Heart left ventricle (tissue), 16 donors: ENCODE measurements around the gene CELF2. TPM values are rescaled to one million over a fixed set of nuclear protein-coding genes. Genes with fewer than 3 reads are reported as not detected.
A peak's percentile ranks its signal among the peaks of the same experiment; 100 is the strongest.

Experiments used
- ATAC-seq, 4 donors: fragments of 200-7000 bp; cut with Tn5 transposase; one replicate each; pipeline ENCODE4 v1.9.1; 2020 to 2022; ENCODE audit warnings: moderate library complexity in 4 of 4, mild to moderate bottlenecking in 3 of 4, moderate number of reproducible peaks in 1 of 4
- DNase-seq, 5 donors: peaks; one replicate each; pipeline ENCODE4 v3.0.0-alpha.2; 2020
- H3K27ac ChIP-seq, 12 donors: fragments of 200-600 bp; sonication (generic) in 4 of 12; one replicate each; pipeline versions ENCODE4 v1.5.0 to v1.8.0; 2016 to 2022; ENCODE audit warnings: mild to moderate bottlenecking in 2 of 12
- H3K27me3 ChIP-seq, 9 donors: fragments of 200-600 bp; sonication (generic) in 2 of 9; one replicate each; pipeline versions ENCODE4 v1.5.1 to v1.8.0; 2016 to 2022; ENCODE audit warnings: mild to moderate bottlenecking in 3 of 9
- H3K36me3 ChIP-seq, 9 donors: fragments of 200-600 bp; sonication (generic) in 2 of 9; one replicate each; pipeline versions ENCODE4 v1.5.0 to v1.8.0; 2018 to 2022; ENCODE audit warnings: mild to moderate bottlenecking in 2 of 9
- H3K4me1 ChIP-seq, 12 donors: fragments of 200-600 bp; sonication (generic) in 4 of 12; one replicate each; pipeline versions ENCODE4 v1.5.0 to v1.8.0; 2016 to 2022; ENCODE audit warnings: mild to moderate bottlenecking in 3 of 12
- H3K4me3 ChIP-seq, 12 donors: fragments of 200-600 bp; sonication (generic) in 4 of 12; one replicate each; pipeline versions ENCODE4 v1.5.0 to v1.8.0; 2017 to 2022; ENCODE audit warnings: mild to moderate bottlenecking in 9 of 12, moderate library complexity in 4 of 12
- H3K9me3 ChIP-seq, 12 donors: fragments of 200-600 bp; sonication (generic) in 4 of 12; one replicate each; pipeline versions ENCODE4 v1.5.0 to v1.8.0; 2016 to 2022; ENCODE audit warnings: mild to moderate bottlenecking in 1 of 12
- POLR2A ChIP-seq, 2 donors: fragments of 450-650 bp; IDR thresholded peaks; one replicate each; pipeline ENCODE4 v1.6.1; 2017; ENCODE audit warnings: antibody characterized with exemption in 2 of 2, mild to moderate bottlenecking in 2 of 2, moderate library complexity in 2 of 2
- WGBS, 4 donors: extraction: QIAGEN DNeasy Blood & Tissue Kit in 2 of 4; methylation state at CpG; one replicate each; pipeline versions ENCODE4 v1.1.5 to v1.1.7; 2013 to 2018; 5-methylcytosine and 5-hydroxymethylcytosine counted together
- intact Hi-C, 10 donors: fragments of 100-400 bp; cut with DNase I; formaldehyde crosslinking; loops; one replicate each; pipeline versions ENCODE4 v1.11.1 to v1.14.2; 2022
- polyA plus RNA-seq, 2 donors: library from polyadenylated mRNA; stranded (reverse); fragments of 200-250 nt; gene quantifications; one replicate each; pipeline ENCODE4 v1.2.3, GENCODE V29; 2013
- total RNA-seq, 9 donors: library from RNA; depleted of rRNA in 2 of 9; stranded (reverse); fragments of >200 nt in 2 of 9; fragmentation: NEBNext Ultra II Directional in 3 of 9; extraction: Animal tissue kit (Norgen Biotek cat#: 25700) in 3 of 9; gene quantifications; one replicate each; pipeline versions ENCODE4 v1.1.0 to v1.2.4, GENCODE V29; 2016 to 2023
- TF ChIP-seq, protein P1 (sequence below), 12 donors: fragments of 200-600 bp; sonication (generic) in 4 of 12; IDR thresholded peaks; one replicate each; pipeline versions ENCODE4 v1.5.0 to v1.8.0; 2018 to 2022; ENCODE audit warnings: antibody characterized with exemption in 12 of 12, mild to moderate bottlenecking in 5 of 12
- donor health status: ischemic (EF 13 %, LVEDD 7.1; RV severe dilation, severe dysfunction).
- donor health status: healthy with polysubstance abuse.
- donor health status: DM: no; HTN: yes; CAD: no.
- donor health status: DM: no; HTN: no; CAD: no.
- donor health status: ischemic (EF 25% LVEDD 6.9; RV normal size, moderate dysfunction).
- donor health status: ischemic (EF 25% LVEDD 5.7; RV mildly dilated, moderate dysfunction).
- donor health status: healthy.
- donor health status: DM: yes; HTN: yes; CAD: no.
- donor health status: ischemic (EF 35%, LVEDD 5.7; RV mildly dilated, moderate dysfunction).
- donor health status: nonischemic (EF 11% LVEDD 7.7; RV severe dilation, severe dysfunction).
- donor health status: DM: yes; HTN: yes; CAD: no.
- donor health status: PGD.
- donor health status: ischemic (EF 29% LVEDD 5.4; RV normal size, mild dysfunction).
- donor health status: nonischemic (EF 23%, LVEDD 6.1; RV moderate dilation, normal function).

CELF2 gene
- total and polyA plus RNA-seq, 11 donors: 14.2 to 103 (median 67.1) TPM

DNA sequence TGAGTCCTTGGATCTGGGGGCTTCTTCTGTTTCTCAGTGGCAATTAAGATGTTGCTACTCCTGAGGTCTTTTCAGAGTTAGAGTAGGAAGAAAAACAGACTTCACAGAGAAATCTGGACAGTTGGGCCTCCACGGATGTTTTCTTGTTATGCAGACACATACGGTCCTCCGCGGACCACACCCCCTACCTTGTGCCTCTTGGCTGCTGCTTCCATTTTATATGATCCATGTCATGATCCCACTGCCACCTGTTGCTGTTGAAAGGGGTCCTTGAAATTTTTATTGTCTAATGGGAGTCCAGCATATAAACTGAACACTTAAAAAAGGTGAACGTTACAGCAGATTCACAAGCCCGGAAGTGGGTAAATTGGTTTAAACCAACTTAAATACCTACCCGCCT is 8.3 kb downstream of the CELF2 start:
- Histone ChIP-seq H3K4me3 (no peak overlapping the region), H3K9me3 (no peaks in the 10 kb centered on the region), H3K4me1 (peaks cover 0 to 76% (median 28%) of the 10 kb centered on the region in 12 donors), H3K27ac (peak overlapping the region in 3 of 12 donors; percentile 10 to 52 (median 23)), H3K27me3 (peaks cover 0 to 3% (median 0%) of the 10 kb centered on the region in 9 donors), H3K36me3 (no peaks in the 10 kb centered on the region)
- TF ChIP-seq, protein P1, sequence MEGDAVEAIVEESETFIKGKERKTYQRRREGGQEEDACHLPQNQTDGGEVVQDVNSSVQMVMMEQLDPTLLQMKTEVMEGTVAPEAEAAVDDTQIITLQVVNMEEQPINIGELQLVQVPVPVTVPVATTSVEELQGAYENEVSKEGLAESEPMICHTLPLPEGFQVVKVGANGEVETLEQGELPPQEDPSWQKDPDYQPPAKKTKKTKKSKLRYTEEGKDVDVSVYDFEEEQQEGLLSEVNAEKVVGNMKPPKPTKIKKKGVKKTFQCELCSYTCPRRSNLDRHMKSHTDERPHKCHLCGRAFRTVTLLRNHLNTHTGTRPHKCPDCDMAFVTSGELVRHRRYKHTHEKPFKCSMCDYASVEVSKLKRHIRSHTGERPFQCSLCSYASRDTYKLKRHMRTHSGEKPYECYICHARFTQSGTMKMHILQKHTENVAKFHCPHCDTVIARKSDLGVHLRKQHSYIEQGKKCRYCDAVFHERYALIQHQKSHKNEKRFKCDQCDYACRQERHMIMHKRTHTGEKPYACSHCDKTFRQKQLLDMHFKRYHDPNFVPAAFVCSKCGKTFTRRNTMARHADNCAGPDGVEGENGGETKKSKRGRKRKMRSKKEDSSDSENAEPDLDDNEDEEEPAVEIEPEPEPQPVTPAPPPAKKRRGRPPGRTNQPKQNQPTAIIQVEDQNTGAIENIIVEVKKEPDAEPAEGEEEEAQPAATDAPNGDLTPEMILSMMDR (IDR thresholded peaks at IDR 0.05): no peak
- no peak for TF ChIP-seq POLR2A (IDR thresholded peaks at IDR 0.05)
- 69 to 80% (median 74%) methylated on average over 7 of the region's 7 CpGs for WGBS, 4 donors
- ATAC-seq (no peak), DNase-seq (no peak)
- intact Hi-C loops: loop anchor here in 6 of 10 donors (5.0 to 10.0 kb wide), 4 partner anchors 139 to 249 kb away; no protein-coding TSS in a partner anchor

DNA sequence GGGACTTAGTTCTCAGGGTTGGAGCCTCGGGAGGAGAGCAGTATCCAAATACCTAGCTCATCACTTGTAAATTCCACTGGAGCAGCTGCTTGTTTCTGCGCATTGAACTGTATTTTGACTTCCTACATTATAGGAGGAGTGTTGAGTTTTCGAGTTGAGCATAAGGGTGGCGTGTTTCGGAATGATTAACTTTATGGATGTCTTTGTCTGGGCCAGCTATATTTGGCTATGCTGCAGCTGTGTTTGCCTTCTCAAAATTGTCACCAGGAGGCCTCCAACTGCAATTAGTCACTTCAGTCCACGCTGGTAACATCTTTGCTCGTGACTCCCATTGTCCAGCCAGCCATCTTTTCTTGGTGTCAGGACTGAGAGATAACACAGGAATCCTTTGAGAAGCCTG is 9.1 kb downstream of the CELF2 start:
- H3K4me1 ChIP-seq: peaks cover 0 to 75% (median 24%) of the 10 kb centered on the region in 12 donors
- WGBS, 4 donors: 49 to 53% (median 51%) methylated on average over 7 of the region's 7 CpGs
- peak; percentile 16 to 60 (median 48) for ATAC-seq
- intact Hi-C loops: loop anchor here in 6 of 10 donors (5.0 to 10.0 kb wide), 4 partner anchors 138 to 248 kb away; no protein-coding TSS in a partner anchor
- no peaks in the 10 kb centered on the region for H3K9me3 ChIP-seq
- no peak for TF ChIP-seq POLR2A (IDR thresholded peaks at IDR 0.05)
- TF ChIP-seq, protein P1 (IDR thresholded peaks at IDR 0.05): peak in 1 of 12 donors; percentile 25
- H3K36me3 ChIP-seq: no peaks in the 10 kb centered on the region
- H3K27me3 ChIP-seq: peaks cover 0 to 3% (median 0%) of the 10 kb centered on the region in 9 donors
- H3K27ac ChIP-seq: peak overlapping the region in 9 of 12 donors; percentile 10 to 53 (median 31)
- no peak overlapping the region for H3K4me3 ChIP-seq
- no peak for DNase-seq

DNA sequence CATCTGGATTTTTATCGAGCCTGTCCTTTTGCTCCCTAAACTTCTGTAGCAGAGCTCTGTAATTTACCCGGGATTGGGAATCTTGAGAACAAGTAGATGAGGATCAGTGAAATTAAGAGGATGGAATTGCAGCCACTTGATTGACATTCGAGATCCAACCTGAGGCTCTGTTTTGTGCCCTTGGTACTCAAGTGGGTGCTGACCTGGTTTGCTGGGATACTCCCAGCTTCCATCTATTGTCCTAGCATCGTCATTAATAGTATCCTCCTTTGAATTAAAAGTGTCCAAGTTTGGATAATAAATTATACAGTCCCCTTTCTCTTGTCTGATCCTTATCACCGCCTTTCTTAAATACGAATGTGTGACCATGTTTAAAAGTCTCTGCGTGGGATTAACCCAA is 17.1 kb downstream of the CELF2 start:
- intact Hi-C loops: loop anchor here in 3 of 10 donors (5.0 to 10.0 kb wide), 3 partner anchors 133 to 800 kb away; no protein-coding TSS in a partner anchor
- WGBS, 4 donors: 49 to 57% (median 50%) methylated on average over 7 of the region's 7 CpGs
- Histone ChIP-seq H3K4me3 (no peak overlapping the region), H3K9me3 (no peaks in the 10 kb centered on the region), H3K27me3 (no peaks in the 10 kb centered on the region), H3K36me3 (no peaks in the 10 kb centered on the region), H3K4me1 (peaks cover 7 to 63% (median 34%) of the 10 kb centered on the region in 12 donors), H3K27ac (peak overlapping the region in 11 of 12 donors; percentile 50 to 88 (median 68))
- ATAC-seq (peak in 2 of 4 donors; percentile 25 to 56), DNase-seq (no peak)
- TF ChIP-seq, protein P1 (IDR thresholded peaks at IDR 0.05): no peak
- no peak for TF ChIP-seq POLR2A (IDR thresholded peaks at IDR 0.05)

DNA sequence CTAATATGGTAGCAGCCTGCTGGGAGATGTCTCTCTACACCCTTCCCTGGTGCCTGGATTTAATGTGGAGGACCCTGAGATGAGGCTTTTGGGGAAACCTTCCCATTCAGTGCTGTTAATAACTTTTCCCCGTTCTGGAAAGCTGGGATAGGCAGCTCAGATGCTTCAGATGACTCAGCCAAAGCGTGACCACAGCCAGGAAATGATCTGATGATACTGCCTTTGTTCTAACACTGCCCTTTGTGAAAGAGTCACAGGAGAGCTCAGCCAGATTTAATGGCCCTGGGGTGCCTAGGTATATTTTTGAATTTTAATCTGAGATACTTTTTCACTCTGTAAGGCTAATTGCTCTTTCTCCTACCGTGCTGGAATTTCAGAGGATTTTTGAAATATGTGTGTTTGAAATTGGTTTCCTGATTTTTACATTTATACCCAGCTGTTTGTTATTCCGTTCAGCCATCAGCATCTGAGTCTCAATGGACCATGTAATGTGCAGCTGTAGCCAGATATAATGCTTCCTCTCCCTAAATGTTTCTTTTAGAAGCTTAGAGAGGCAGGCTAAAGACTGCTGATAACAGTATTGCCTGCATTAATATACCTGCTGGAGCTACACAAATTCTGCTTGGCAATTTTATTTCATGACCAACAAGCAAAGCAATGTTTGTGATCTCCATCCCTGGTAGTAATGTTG is 17.8 kb downstream of the CELF2 start:
- 24 to 33% (median 28%) methylated on average over 4 of the region's 4 CpGs for WGBS, 4 donors
- peak overlapping the region in 11 of 12 donors; percentile 50 to 88 (median 68) for H3K27ac ChIP-seq
- intact Hi-C loops: loop anchor here in 3 of 10 donors (5.0 to 10.0 kb wide), 3 partner anchors 132 to 801 kb away; no protein-coding TSS in a partner anchor

More for the DNA sequence above, 17.8 kb downstream of the CELF2 start:
- peaks cover 7 to 56% (median 30%) of the 10 kb centered on the region in 12 donors for H3K4me1 ChIP-seq
- peak in 3 of 5 donors; percentile 47 to 80 (median 56) for DNase-seq
- H3K9me3 ChIP-seq: no peaks in the 10 kb centered on the region
- H3K27me3 ChIP-seq: no peaks in the 10 kb centered on the region
- H3K4me3 ChIP-seq: no peak overlapping the region
- ATAC-seq: peak; percentile 73 to 93 (median 91)
- H3K36me3 ChIP-seq: no peaks in the 10 kb centered on the region
- TF ChIP-seq, protein P1 (IDR thresholded peaks at IDR 0.05): no peak
- no peak for TF ChIP-seq POLR2A (IDR thresholded peaks at IDR 0.05)
